Neural progenitor cell (in vitro differentiated cells): ENCODE results near the gene GPX3. TPM values are rescaled to one million over a fixed set of nuclear protein-coding genes. Genes with fewer than 3 reads are reported as not detected.
A peak's percentile ranks its signal among the peaks of the same experiment; 100 is the strongest.

Experiments used
- DNase-seq: peaks from one replicate; pipeline ENCODE4 v3.0.0-alpha.2; 2016; ENCODE audit warnings: low spot score
- H2AFZ ChIP-seq: fragments of 200-600 bp; sonication (generic); replicated peaks from 2 replicates; pipeline ENCODE4 v1.6.1; 2016; ENCODE audit warnings: antibody characterized with exemption
- H3F3A ChIP-seq: fragments of 200-600 bp; sonication (generic); 2 replicates; pipeline ENCODE4 v1.6.1; 2016; ENCODE audit warnings: antibody characterized with exemption, low read depth
- H3K27ac ChIP-seq: fragments of 200-600 bp; sonication (generic); 2 replicates; pipeline ENCODE4 v1.5.1; 2016; ENCODE audit warnings: mild to moderate bottlenecking
- H3K27me3 ChIP-seq: fragments of 200-600 bp; sonication (generic); 2 replicates; pipeline ENCODE4 v1.6.1; 2016; ENCODE audit warnings: mild to moderate bottlenecking, moderate library complexity
- H3K36me3 ChIP-seq: fragments of 200-600 bp; sonication (generic); 2 replicates; pipeline ENCODE4 v1.5.1; 2016
- H3K4me1 ChIP-seq: fragments of 200-600 bp; sonication (generic); 2 replicates; pipeline ENCODE4 v1.6.1; 2016; ENCODE audit warnings: mixed run types
- H3K4me2 ChIP-seq: fragments of 200-600 bp; sonication (generic); 2 replicates; pipeline ENCODE4 v1.6.1; 2016
- H3K4me3 ChIP-seq: fragments of 200-600 bp; sonication (generic); 2 replicates; pipeline ENCODE4 v1.5.1; 2016
- H3K79me2 ChIP-seq: fragments of 200-600 bp; sonication (generic); 2 replicates; pipeline ENCODE4 v1.6.1; 2016; ENCODE audit warnings: low read depth
- H3K9ac ChIP-seq: fragments of 200-600 bp; sonication (generic); 2 replicates; pipeline ENCODE4 v1.6.1; 2016
- H3K9me3 ChIP-seq: fragments of 200-600 bp; sonication (generic); 2 replicates; pipeline ENCODE4 v1.5.1; 2016; ENCODE audit warnings: low read depth
- H4K20me1 ChIP-seq: fragments of 200-600 bp; sonication (generic); 2 replicates; pipeline ENCODE4 v1.6.1; 2016; ENCODE audit warnings: low read depth
- H3K27ac Mint-ChIP-seq: 3 replicates; pipeline ENCODE4 v1.8.0; 2021; ENCODE audit warnings: mixed read lengths
- H3K27me3 Mint-ChIP-seq: 2 replicates; pipeline ENCODE4 v1.8.0; 2022; ENCODE audit warnings: low read depth, mild to moderate bottlenecking, inconsistent platforms, moderate library complexity, mixed read lengths; ENCODE audit not compliant: insufficient read depth
- H3K36me3 Mint-ChIP-seq: 3 replicates; pipeline ENCODE4 v1.8.0; 2021; ENCODE audit warnings: mixed read lengths
- H3K4me1 Mint-ChIP-seq: 3 replicates; pipeline ENCODE4 v1.8.0; 2021; ENCODE audit warnings: mixed read lengths
- H3K4me3 Mint-ChIP-seq: 3 replicates; pipeline ENCODE4 v1.8.0; 2021; ENCODE audit warnings: mild to moderate bottlenecking, moderate library complexity, mixed read lengths
- H3K9me3 Mint-ChIP-seq: 3 replicates; pipeline ENCODE4 v1.8.0; 2020; ENCODE audit warnings: mixed read lengths
- CTCF ChIP-seq: fragments of 200-600 bp; sonication (generic); IDR thresholded peaks from 2 replicates; pipeline ENCODE4 v1.5.1; 2017; ENCODE audit warnings: antibody characterized with exemption, mild to moderate bottlenecking
- EZH2 ChIP-seq: fragments of 200-600 bp; sonication (generic); IDR thresholded peaks from 2 replicates; pipeline ENCODE4 v1.6.1; 2017; ENCODE audit warnings: antibody characterized with exemption, mild to moderate bottlenecking, moderate library complexity
- EZH2phosphoT487 ChIP-seq: fragments of 200-600 bp; sonication (generic); IDR thresholded peaks from 2 replicates; pipeline ENCODE4 v1.6.1; 2017; ENCODE audit warnings: antibody characterized with exemption
- total RNA-seq: library from RNA; depleted of rRNA; stranded (reverse); fragments of >200 nt; gene quantifications from 2 replicates; pipeline ENCODE4 v1.2.3, GENCODE V29; 2015; ENCODE audit warnings: low replicate concordance

Gene GPX3
- total RNA-seq, 1 donor from 2014 or later: 17.9 TPM

DNA sequence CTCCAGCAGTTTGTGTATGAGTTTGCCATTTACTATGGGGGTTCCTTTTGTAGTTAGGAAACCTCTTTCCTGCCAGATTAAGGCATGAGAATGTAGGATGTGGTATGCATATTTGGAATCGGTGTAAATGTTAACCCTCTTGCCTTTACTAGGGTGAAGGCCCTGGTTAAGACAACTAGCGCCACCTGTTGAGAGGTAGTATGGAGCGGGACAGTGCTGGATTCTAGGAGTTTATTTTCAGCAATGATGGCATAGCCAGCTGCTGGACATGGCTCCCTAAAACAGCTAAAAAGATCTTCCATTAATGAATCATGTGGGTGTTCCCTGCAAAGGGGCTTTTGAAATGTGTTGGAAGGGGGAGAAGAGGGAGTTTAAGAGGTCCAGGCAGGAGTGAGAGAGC is 30.7 kb upstream of the GPX3 start:
- H3K4me3 Mint-ChIP-seq: no peak overlapping the region
- Histone ChIP-seq H3F3A (no peaks in the 10 kb centered on the region), H3K27ac (no peak overlapping the region), H2AFZ (no peak overlapping the region), H4K20me1 (no peaks in the 10 kb centered on the region), H3K27me3 (no peaks in the 10 kb centered on the region), H3K4me1 (peaks cover 14% of the 10 kb centered on the region), H3K79me2 (no peaks in the 10 kb centered on the region), H3K9me3 (peaks cover 7% of the 10 kb centered on the region), H3K4me3 (no peak overlapping the region), H3K9ac (no peak overlapping the region), H3K4me2 (no peak overlapping the region), H3K36me3 (no peaks in the 10 kb centered on the region)
- peaks cover 20% of the 10 kb centered on the region for H3K9me3 Mint-ChIP-seq
- TF ChIP-seq CTCF: peak; percentile 53
- no peak for TF ChIP-seq EZH2phosphoT487
- DNase-seq: peak; percentile 39
- peaks cover 5% of the 10 kb centered on the region for H3K27me3 Mint-ChIP-seq
- no peak overlapping the region for H3K27ac Mint-ChIP-seq
- no peaks in the 10 kb centered on the region for H3K36me3 Mint-ChIP-seq
- H3K4me1 Mint-ChIP-seq: no peaks in the 10 kb centered on the region

DNA sequence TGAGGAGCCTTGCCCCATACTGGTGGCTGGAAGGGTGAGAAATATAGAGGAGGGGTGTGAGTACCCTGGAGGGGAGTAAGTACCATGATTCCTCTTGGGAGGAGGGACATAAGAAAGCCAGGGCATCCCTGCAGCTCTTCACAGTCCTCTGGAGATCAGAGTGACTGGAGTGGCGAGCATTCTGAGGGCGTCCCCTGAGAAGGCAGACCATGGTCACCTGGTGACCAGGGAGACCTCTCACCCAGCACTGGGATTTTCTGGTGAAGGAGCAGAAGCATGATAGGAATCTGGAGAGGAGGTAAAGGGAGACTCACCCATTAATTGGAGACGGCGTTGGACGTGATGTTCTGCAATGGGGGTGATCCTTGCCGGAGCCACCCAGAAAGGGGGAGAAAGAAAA is 27.7 kb upstream of the GPX3 start:
- TF ChIP-seq EZH2: no peak
- TF ChIP-seq EZH2phosphoT487: no peak
- no peak for TF ChIP-seq CTCF
- peaks cover 20% of the 10 kb centered on the region for H3K9me3 Mint-ChIP-seq

GRCh38 chr5:150993422-150993821 is 27.0 kb upstream of the GPX3 start:
- no peak overlapping the region for H2AFZ ChIP-seq
- no peaks in the 10 kb centered on the region for H3K4me1 ChIP-seq
- H3K9me3 ChIP-seq: peaks cover 8% of the 10 kb centered on the region
- no peaks in the 10 kb centered on the region for H3K27me3 ChIP-seq
- peaks cover 5% of the 10 kb centered on the region for H3K27me3 Mint-ChIP-seq
- no peaks in the 10 kb centered on the region for H4K20me1 ChIP-seq
- no peaks in the 10 kb centered on the region for H3K4me1 Mint-ChIP-seq
- no peaks in the 10 kb centered on the region for H3K36me3 Mint-ChIP-seq
- H3K4me3 ChIP-seq: no peak overlapping the region
- no peak overlapping the region for H3K4me3 Mint-ChIP-seq
- no peak overlapping the region for H3K27ac ChIP-seq
- H3K36me3 ChIP-seq: no peaks in the 10 kb centered on the region
- no peak overlapping the region for H3K9ac ChIP-seq
- TF ChIP-seq EZH2: no peak
- no peak for TF ChIP-seq CTCF
- no peak for TF ChIP-seq EZH2phosphoT487
- no peak overlapping the region for H3K27ac Mint-ChIP-seq
- H3F3A ChIP-seq: no peaks in the 10 kb centered on the region
- DNase-seq: no peak
- H3K79me2 ChIP-seq: no peaks in the 10 kb centered on the region
- H3K4me2 ChIP-seq: no peak overlapping the region
- H3K9me3 Mint-ChIP-seq: peaks cover 20% of the 10 kb centered on the region

More for the DNA sequence above, 27.7 kb upstream of the GPX3 start:
- Histone ChIP-seq H3K79me2 (no peaks in the 10 kb centered on the region), H3K36me3 (no peaks in the 10 kb centered on the region), H3K4me2 (no peak overlapping the region), H4K20me1 (no peaks in the 10 kb centered on the region), H3K27ac (no peak overlapping the region), H3K4me1 (peaks cover 1% of the 10 kb centered on the region), H3K9me3 (peaks cover 8% of the 10 kb centered on the region), H3K4me3 (no peak overlapping the region), H3K27me3 (no peaks in the 10 kb centered on the region), H3K9ac (no peak overlapping the region), H2AFZ (no peak overlapping the region), H3F3A (no peaks in the 10 kb centered on the region)
- H3K27ac Mint-ChIP-seq: no peak overlapping the region
- DNase-seq: no peak
- no peaks in the 10 kb centered on the region for H3K36me3 Mint-ChIP-seq
- no peak overlapping the region for H3K4me3 Mint-ChIP-seq
- no peaks in the 10 kb centered on the region for H3K4me1 Mint-ChIP-seq
- peaks cover 5% of the 10 kb centered on the region for H3K27me3 Mint-ChIP-seq
